Left ventricle myocardium inferior (tissue), 1 donor: Measurements from ENCODE around the gene MS4A10. TPM values are rescaled to one million over a fixed set of nuclear protein-coding genes. Genes with fewer than 3 reads are reported as not detected.

ENCODE experiments used
- DNase-seq: peaks from one replicate; pipeline ENCODE4 v3.0.0-alpha.2; 2020
- H3K27ac ChIP-seq: fragments of 200-600 bp; replicated peaks from 2 replicates; pipeline ENCODE4 v1.8.0; 2021
- H3K27me3 ChIP-seq: fragments of 200-600 bp; 2 replicates; pipeline ENCODE4 v1.8.0; 2021; ENCODE audit warnings: low read depth
- H3K36me3 ChIP-seq: fragments of 200-600 bp; 2 replicates; pipeline ENCODE4 v1.8.0; 2021
- H3K4me1 ChIP-seq: fragments of 200-600 bp; 2 replicates; pipeline ENCODE4 v1.8.0; 2021
- H3K4me3 ChIP-seq: fragments of 200-600 bp; 2 replicates; pipeline ENCODE4 v1.8.0; 2021; ENCODE audit warnings: mild to moderate bottlenecking, moderate library complexity
- H3K9me3 ChIP-seq: fragments of 200-600 bp; replicated peaks from 2 replicates; pipeline ENCODE4 v1.8.0; 2021
- intact Hi-C: fragments of 100-400 bp; cut with micrococcal nuclease; formaldehyde crosslinking; loops from one replicate; pipeline ENCODE4 v1.11.0; 2022
- total RNA-seq: library from RNA; stranded (reverse); fragmentation: NEBNext Ultra II Directional; extraction: Animal tissue kit (Norgen Biotek cat#: 25700); gene quantifications from one replicate; pipeline ENCODE4 v1.2.1, GENCODE V29; 2021
- TF ChIP-seq, protein P1 (sequence below): fragments of 200-600 bp; IDR thresholded peaks from 2 replicates; pipeline ENCODE4 v1.8.0; 2021; ENCODE audit warnings: antibody characterized with exemption, mild to moderate bottlenecking, borderline replicate concordance
- donor health status: DM: no; HTN: yes; CAD: no; lungs with severe emphysema.

Gene MS4A10
- total RNA-seq, 1 donor from 2014 or later: not detected

GRCh38 chr11:60771879-60772525 is 13.1 kb upstream of the MS4A10 start:
- Histone ChIP-seq H3K9me3 (no peaks in the 10 kb centered on the region), H3K27ac (no peak overlapping the region), H3K4me1 (peaks cover 17% of the 10 kb centered on the region), H3K27me3 (peaks cover 67% of the 10 kb centered on the region), H3K36me3 (no peaks in the 10 kb centered on the region), H3K4me3 (no peak overlapping the region)
- no peak for DNase-seq
- intact Hi-C loops: no loop called here
- TF ChIP-seq, protein P1, sequence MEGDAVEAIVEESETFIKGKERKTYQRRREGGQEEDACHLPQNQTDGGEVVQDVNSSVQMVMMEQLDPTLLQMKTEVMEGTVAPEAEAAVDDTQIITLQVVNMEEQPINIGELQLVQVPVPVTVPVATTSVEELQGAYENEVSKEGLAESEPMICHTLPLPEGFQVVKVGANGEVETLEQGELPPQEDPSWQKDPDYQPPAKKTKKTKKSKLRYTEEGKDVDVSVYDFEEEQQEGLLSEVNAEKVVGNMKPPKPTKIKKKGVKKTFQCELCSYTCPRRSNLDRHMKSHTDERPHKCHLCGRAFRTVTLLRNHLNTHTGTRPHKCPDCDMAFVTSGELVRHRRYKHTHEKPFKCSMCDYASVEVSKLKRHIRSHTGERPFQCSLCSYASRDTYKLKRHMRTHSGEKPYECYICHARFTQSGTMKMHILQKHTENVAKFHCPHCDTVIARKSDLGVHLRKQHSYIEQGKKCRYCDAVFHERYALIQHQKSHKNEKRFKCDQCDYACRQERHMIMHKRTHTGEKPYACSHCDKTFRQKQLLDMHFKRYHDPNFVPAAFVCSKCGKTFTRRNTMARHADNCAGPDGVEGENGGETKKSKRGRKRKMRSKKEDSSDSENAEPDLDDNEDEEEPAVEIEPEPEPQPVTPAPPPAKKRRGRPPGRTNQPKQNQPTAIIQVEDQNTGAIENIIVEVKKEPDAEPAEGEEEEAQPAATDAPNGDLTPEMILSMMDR: no peak

DNA sequence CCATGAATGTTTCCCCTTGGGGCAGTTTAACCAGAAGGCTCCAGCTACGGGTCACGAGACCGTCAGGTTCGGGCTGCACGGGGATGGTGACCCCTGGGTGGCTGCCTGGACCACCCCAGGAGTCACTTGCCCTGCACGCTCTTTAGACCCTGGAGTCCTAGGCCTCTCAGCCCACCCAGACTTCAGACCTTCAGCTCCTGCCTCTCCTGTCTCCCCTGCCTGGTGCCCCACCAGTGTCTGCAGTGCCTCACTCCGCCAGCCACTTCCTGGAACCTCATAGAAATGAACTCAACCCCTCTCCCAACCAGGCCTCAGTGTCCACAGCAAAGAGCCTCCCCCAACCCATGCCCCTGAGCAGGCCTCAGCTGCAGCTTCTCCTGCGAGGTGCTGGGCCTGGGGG is 12.5 kb upstream of the MS4A10 start:
- Histone ChIP-seq H3K27me3 (peaks cover 60% of the 10 kb centered on the region), H3K4me3 (no peak overlapping the region), H3K27ac (no peak overlapping the region), H3K4me1 (peaks cover 24% of the 10 kb centered on the region), H3K9me3 (no peaks in the 10 kb centered on the region), H3K36me3 (no peaks in the 10 kb centered on the region)
- TF ChIP-seq, protein P1: no peak
- no peak for DNase-seq
- intact Hi-C loops: no loop called here

GRCh38 chr11:60774726-60775125 is 10.4 kb upstream of the MS4A10 start:
- Histone ChIP-seq H3K4me1 (peaks cover 27% of the 10 kb centered on the region), H3K9me3 (no peaks in the 10 kb centered on the region), H3K4me3 (no peak overlapping the region), H3K27me3 (peaks cover 39% of the 10 kb centered on the region), H3K27ac (no peak overlapping the region), H3K36me3 (no peaks in the 10 kb centered on the region)
- DNase-seq: no peak
- intact Hi-C loops: no loop called here
- TF ChIP-seq, protein P1: no peak

DNA sequence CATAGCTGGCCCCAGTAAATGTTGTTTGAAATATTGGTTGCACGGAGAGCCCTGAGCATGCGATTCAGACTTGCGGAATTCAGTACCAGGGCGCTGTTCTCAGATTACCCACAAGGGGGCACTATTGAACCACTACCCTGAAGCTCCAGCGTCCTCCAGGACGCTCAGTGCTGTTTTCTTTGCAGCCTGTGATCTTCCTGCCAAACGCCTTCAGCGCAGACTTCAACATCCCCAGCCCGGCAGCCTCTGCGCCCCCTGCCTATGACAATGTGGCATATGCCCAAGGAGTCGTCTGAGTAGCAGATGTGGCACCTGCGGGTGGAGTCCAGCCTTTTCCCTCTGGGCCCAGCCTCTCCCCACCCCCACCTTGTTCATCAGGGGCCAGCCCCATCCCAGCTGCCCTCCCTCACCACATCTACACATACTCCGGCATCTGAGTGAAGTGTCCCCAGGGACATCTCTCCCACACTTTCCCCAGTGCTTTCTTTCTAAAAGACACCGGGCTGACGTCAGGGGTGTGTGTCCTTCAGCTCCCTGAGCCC is 9.6 kb upstream of the MS4A10 start:
- Histone ChIP-seq H3K4me3 (no peak overlapping the region), H3K9me3 (peaks cover 4% of the 10 kb centered on the region), H3K36me3 (no peaks in the 10 kb centered on the region), H3K27me3 (peaks cover 32% of the 10 kb centered on the region), H3K27ac (peak overlapping the region; percentile 19), H3K4me1 (peaks cover 27% of the 10 kb centered on the region)
- intact Hi-C loops: no loop called here
- peak; percentile 73 for DNase-seq
- TF ChIP-seq, protein P1: peak; percentile 94

- Histone ChIP-seq H3K4me1 (peaks cover 27% of the 10 kb centered on the region), H3K27me3 (peaks cover 25% of the 10 kb centered on the region), H3K9me3 (peaks cover 4% of the 10 kb centered on the region), H3K36me3 (no peaks in the 10 kb centered on the region), H3K27ac (no peak overlapping the region), H3K4me3 (no peak overlapping the region)
- DNase-seq: no peak
- intact Hi-C loops: no loop called here
- TF ChIP-seq, protein P1: no peak
These were observed 9.0 kb upstream of the MS4A10 start for GRCh38 chr11:60776167-60776566.
